OCI-LY3 (cell line): Measurements from ENCODE around the gene RAC3.

Experiments
- H2AFZ ChIP-seq: fragments of 200-600, 300-600 bp; shearing (Covaris generic); 2 replicates; pipeline ENCODE4 v1.6.0; 2014; ENCODE audit warnings: antibody characterized with exemption, low read depth, low read length
- H3K27ac ChIP-seq: fragments of 200-600, 300-600 bp; sonication (generic); 2 replicates; pipeline ENCODE4 v1.5.1; 2014; ENCODE audit warnings: mild to moderate bottlenecking, low read length, moderate library complexity, mixed read lengths
- H3K27me3 ChIP-seq: fragments of 200-600, 300-600 bp; sonication (generic); 2 replicates; pipeline ENCODE4 v1.6.1; 2014; ENCODE audit warnings: low read depth, low read length, mixed read lengths
- H3K36me3 ChIP-seq: fragments of 200-600, 300-600 bp; sonication (generic); replicated peaks from 2 replicates; pipeline ENCODE3; 2014; ENCODE audit warnings: low read depth, low read length, mixed read lengths
- H3K4me1 ChIP-seq: fragments of 300-600, 200-600 bp; sonication (generic); 2 replicates; pipeline ENCODE4 v1.6.1; 2014; ENCODE audit warnings: low read length, mixed read lengths
- H3K4me2 ChIP-seq: fragments of 200-600, 300-600 bp; sonication (generic); 2 replicates; pipeline ENCODE4 v1.6.1; 2014; ENCODE audit warnings: low read length, mixed read lengths
- H3K4me3 ChIP-seq: fragments of 300-600, 200-600 bp; sonication (generic); 2 replicates; pipeline ENCODE4 v1.5.1; 2014; ENCODE audit warnings: antibody characterized with exemption, mild to moderate bottlenecking, low read length, moderate library complexity
- H3K79me2 ChIP-seq: fragments of 300-600, 200-600 bp; shearing (Covaris generic); 2 replicates; pipeline ENCODE4 v1.6.1; 2014; ENCODE audit warnings: mild to moderate bottlenecking, low read length, mixed read lengths
- H3K9ac ChIP-seq: fragments of 300-600, 200-600 bp; shearing (Covaris generic); 2 replicates; pipeline ENCODE4 v1.6.0; 2014; ENCODE audit warnings: mild to moderate bottlenecking, low read length, moderate library complexity
- H3K9me3 ChIP-seq: fragments of 200-600, 300-600 bp; shearing (Covaris generic); 2 replicates; pipeline ENCODE4 v1.6.1; 2014; ENCODE audit warnings: low read length, mixed read lengths; ENCODE audit not compliant: insufficient read depth
- H4K20me1 ChIP-seq: fragments of 200-600, 300-600 bp; sonication (generic); 2 replicates; pipeline ENCODE4 v1.6.1; 2016; ENCODE audit warnings: low read length, mixed read lengths; ENCODE audit not compliant: insufficient read depth
- CTCF ChIP-seq: fragments of 200-600, 300-600 bp; sonication (generic); IDR thresholded peaks from 2 replicates; pipeline ENCODE4 v1.5.1; 2014; ENCODE audit warnings: antibody characterized with exemption, low read length, low read depth
- EZH2phosphoT487 ChIP-seq: fragments of 200-600 bp; shearing (Covaris generic); IDR thresholded peaks from 2 replicates; pipeline ENCODE4 v1.6.1; 2018; ENCODE audit warnings: antibody characterized with exemption, mixed run types, low read depth

The RAC3 gene

GRCh38 chr17:82024859-82025258 is 6.6 kb upstream of the RAC3 start:
- H2AFZ ChIP-seq: no peak overlapping the region
- H3K27me3 ChIP-seq: no peaks in the 10 kb centered on the region
- peaks cover 39% of the 10 kb centered on the region for H3K4me1 ChIP-seq
- H3K9ac ChIP-seq: no peak overlapping the region
- H3K27ac ChIP-seq: no peak overlapping the region
- H3K4me3 ChIP-seq: no peak overlapping the region
- peaks cover 15% of the 10 kb centered on the region for H3K79me2 ChIP-seq
- H4K20me1 ChIP-seq: peaks cover 13% of the 10 kb centered on the region
- TF ChIP-seq CTCF (no peak), EZH2phosphoT487 (no peak)
- H3K4me2 ChIP-seq: no peak overlapping the region
- no peaks in the 10 kb centered on the region for H3K36me3 ChIP-seq
- H3K9me3 ChIP-seq: no peaks in the 10 kb centered on the region

- Histone ChIP-seq H3K27me3 (no peaks in the 10 kb centered on the region), H3K9ac (no peak overlapping the region), H3K4me2 (no peak overlapping the region), H3K9me3 (no peaks in the 10 kb centered on the region), H3K4me3 (no peak overlapping the region), H3K36me3 (no peaks in the 10 kb centered on the region), H3K27ac (no peak overlapping the region), H3K79me2 (peaks cover 15% of the 10 kb centered on the region), H3K4me1 (peaks cover 39% of the 10 kb centered on the region), H4K20me1 (peaks cover 9% of the 10 kb centered on the region), H2AFZ (no peak overlapping the region)
- TF ChIP-seq CTCF (no peak), EZH2phosphoT487 (no peak)
Observed at GRCh38 chr17:82025401-82026107, 5.9 kb upstream of the RAC3 start.

- no peaks in the 10 kb centered on the region for H3K27me3 ChIP-seq
- no peaks in the 10 kb centered on the region for H3K36me3 ChIP-seq
- no peaks in the 10 kb centered on the region for H4K20me1 ChIP-seq
- H3K4me3 ChIP-seq: peak overlapping the region; percentile 52
- H3K27ac ChIP-seq: peak overlapping the region; percentile 64
- peak overlapping the region; percentile 37; the same call in 1 of the 2 replicates for H3K9ac ChIP-seq
- no peaks in the 10 kb centered on the region for H3K79me2 ChIP-seq
- no peak overlapping the region for H2AFZ ChIP-seq
- peaks cover 30% of the 10 kb centered on the region for H3K4me1 ChIP-seq
- no peaks in the 10 kb centered on the region for H3K9me3 ChIP-seq
- peak overlapping the region; percentile 70 for H3K4me2 ChIP-seq
- TF ChIP-seq CTCF (no peak), EZH2phosphoT487 (no peak)
Observed at GRCh38 chr17:82028246-82028645, 3.2 kb upstream of the RAC3 start.

- Histone ChIP-seq H3K4me2 (no peak overlapping the region), H3K9ac (no peak overlapping the region), H3K36me3 (no peaks in the 10 kb centered on the region), H3K9me3 (no peaks in the 10 kb centered on the region), H3K27ac (no peak overlapping the region), H4K20me1 (no peaks in the 10 kb centered on the region), H3K4me1 (peaks cover 28% of the 10 kb centered on the region), H3K27me3 (no peaks in the 10 kb centered on the region), H2AFZ (no peak overlapping the region), H3K4me3 (no peak overlapping the region), H3K79me2 (no peaks in the 10 kb centered on the region)
- TF ChIP-seq EZH2phosphoT487: no peak
- TF ChIP-seq CTCF: no peak
Observed at GRCh38 chr17:82028966-82029365, 2.5 kb upstream of the RAC3 start.
